Common myeloid progenitor, CD34-positive (primary cell): Measurements from ENCODE around the gene SLC22A17.

Source experiments
- CTCF ChIA-PET: fragments of 350-600 bp; sonication (Branson Sonifier 250); formaldehyde crosslinking; loops from one replicate; lab custom pipeline; 2021; ENCODE audit warnings: antibody characterized with exemption; lab: Charles Lee
- POLR2A ChIA-PET: fragments of 350-600 bp; sonication (Branson Sonifier 250); formaldehyde crosslinking; loops from one replicate; lab custom pipeline; 2021; ENCODE audit warnings: antibody characterized with exemption; lab: Charles Lee
- DNase-seq, 3 donors: peaks; one replicate each; pipeline versions ENCODE4 v3.0.0 to v3.0.0-alpha.2; 2013
- H3K27ac ChIP-seq, 2 experiments: 1 replicate in 1 of 2; 2 replicates in 1 of 2; pipeline ENCODE4 v1.7.0; 2013; ENCODE audit warnings: inconsistent platforms in 2 of 2, low read length in 2 of 2, mild to moderate bottlenecking in 2 of 2, low read depth in 1 of 2, moderate library complexity in 1 of 2; ENCODE audit not compliant: severe bottlenecking in 2 of 2, insufficient read depth in 1 of 2, poor library complexity in 1 of 2
- H3K27me3 ChIP-seq, 5 experiments: replicated peaks in 2 of 5; 1 replicate in 3 of 5; 2 replicates in 2 of 5; pipeline versions ENCODE4 v1.6.1 to v1.7.0; 2013; ENCODE audit warnings: low read length in 4 of 5, mild to moderate bottlenecking in 2 of 5, moderate library complexity in 2 of 5, inconsistent platforms in 1 of 5; ENCODE audit not compliant: insufficient read depth in 5 of 5, control insufficient read depth in 4 of 5
- H3K36me3 ChIP-seq, 4 experiments: 1 replicate in 2 of 4; 2 replicates in 2 of 4; pipeline versions ENCODE4 v1.6.1 to v1.7.0; 2013; ENCODE audit warnings: low read length in 3 of 4, control low read depth in 1 of 4, mild to moderate bottlenecking in 1 of 4; ENCODE audit not compliant: control insufficient read depth in 4 of 4, insufficient read depth in 4 of 4
- H3K4me1 ChIP-seq, 4 experiments: 1 replicate in 3 of 4; 2 replicates in 1 of 4; pipeline versions ENCODE4 v1.6.1 to v1.7.1; 2013; ENCODE audit warnings: low read length in 3 of 4, mild to moderate bottlenecking in 3 of 4, control low read depth in 1 of 4, inconsistent platforms in 1 of 4, moderate library complexity in 1 of 4; ENCODE audit not compliant: control insufficient read depth in 4 of 4, insufficient read depth in 4 of 4; ENCODE audit errors: control extremely low read depth in 1 of 4
- H3K4me3 ChIP-seq, 7 experiments: 1 replicate in 4 of 7; 2 replicates in 3 of 7; pipeline versions ENCODE4 v1.5.1 to v1.7.0; 2013; ENCODE audit warnings: mild to moderate bottlenecking in 7 of 7, low read length in 6 of 7, moderate library complexity in 6 of 7, inconsistent platforms in 2 of 7, low read depth in 2 of 7, control low read depth in 1 of 7; ENCODE audit not compliant: insufficient read depth in 4 of 7, control insufficient read depth in 1 of 7; ENCODE audit errors: extremely low read depth in 1 of 7
- H3K9me3 ChIP-seq, 5 experiments: 1 replicate in 4 of 5; 2 replicates in 1 of 5; pipeline versions ENCODE4 v1.6.1 to v1.7.1; 2013; ENCODE audit warnings: low read length in 4 of 5, mild to moderate bottlenecking in 2 of 5, inconsistent platforms in 1 of 5, low read depth in 1 of 5, moderate library complexity in 1 of 5; ENCODE audit not compliant: control insufficient read depth in 4 of 5, insufficient read depth in 2 of 5; ENCODE audit errors: control extremely low read depth in 1 of 5
- WGBS: methylation state at CpG from one replicate; pipeline ENCODE4 v1.1.5; 2013; ENCODE audit not compliant: insufficient coverage; 5-methylcytosine and 5-hydroxymethylcytosine counted together

SLC22A17 gene

DNA sequence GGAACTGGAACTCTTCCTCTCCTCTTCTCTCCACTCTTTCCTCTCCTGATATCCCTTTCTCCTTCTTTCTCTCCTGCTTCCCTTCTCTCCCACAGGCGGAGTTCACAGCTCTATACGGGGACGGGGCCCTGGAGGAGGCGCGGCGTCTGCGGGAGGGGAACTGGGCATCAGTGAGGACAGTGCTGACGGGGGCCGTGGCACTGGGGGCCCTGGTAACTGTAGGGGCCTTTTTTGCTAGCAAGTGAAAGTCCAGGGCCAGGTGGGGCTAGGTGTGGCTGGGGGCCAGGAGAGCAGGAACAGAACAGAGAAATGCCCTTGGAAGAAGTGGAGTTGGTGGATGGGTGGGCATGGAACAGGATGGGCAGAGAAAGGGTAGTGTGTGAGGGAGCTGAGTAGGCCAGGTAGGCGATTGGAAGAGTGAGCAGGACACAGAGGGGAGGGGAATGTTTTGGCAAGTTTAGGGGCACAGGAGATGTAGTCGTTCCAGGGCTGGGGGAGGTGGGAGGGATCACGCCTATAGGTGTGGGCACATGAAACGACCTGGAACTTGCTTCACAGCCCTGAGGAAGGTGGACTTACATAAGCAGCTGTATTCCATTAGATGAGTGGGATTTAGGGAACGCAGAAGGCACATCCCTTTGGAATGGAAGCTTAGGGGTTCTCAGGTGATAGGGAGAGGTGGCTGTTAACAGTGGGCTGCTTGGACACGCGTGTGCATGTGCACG is 43.8 kb downstream of the SLC22A17 start:
- 92% methylated on average over 9 of the region's 17 CpGs for WGBS
- POLR2A ChIA-PET: no interaction called here
- no peaks in the 10 kb centered on the region for H3K27me3 ChIP-seq
- peaks cover 6 to 34% (median 29%) of the 10 kb centered on the region in 4 experiments for H3K4me1 ChIP-seq
- CTCF ChIA-PET: interaction anchor here (0.7 to 20.4 kb wide), 3 partner anchors 11 to 44 kb away, joined by 3 to 177 read pairs (median 3); partner anchors contain the start of gene PABPN1
- no peak overlapping the region for H3K27ac ChIP-seq
- H3K9me3 ChIP-seq: no peaks in the 10 kb centered on the region
- H3K36me3 ChIP-seq: peaks cover 2 to 41% (median 21%) of the 10 kb centered on the region in 4 experiments
- no peak overlapping the region for H3K4me3 ChIP-seq
- no peak for DNase-seq

DNA sequence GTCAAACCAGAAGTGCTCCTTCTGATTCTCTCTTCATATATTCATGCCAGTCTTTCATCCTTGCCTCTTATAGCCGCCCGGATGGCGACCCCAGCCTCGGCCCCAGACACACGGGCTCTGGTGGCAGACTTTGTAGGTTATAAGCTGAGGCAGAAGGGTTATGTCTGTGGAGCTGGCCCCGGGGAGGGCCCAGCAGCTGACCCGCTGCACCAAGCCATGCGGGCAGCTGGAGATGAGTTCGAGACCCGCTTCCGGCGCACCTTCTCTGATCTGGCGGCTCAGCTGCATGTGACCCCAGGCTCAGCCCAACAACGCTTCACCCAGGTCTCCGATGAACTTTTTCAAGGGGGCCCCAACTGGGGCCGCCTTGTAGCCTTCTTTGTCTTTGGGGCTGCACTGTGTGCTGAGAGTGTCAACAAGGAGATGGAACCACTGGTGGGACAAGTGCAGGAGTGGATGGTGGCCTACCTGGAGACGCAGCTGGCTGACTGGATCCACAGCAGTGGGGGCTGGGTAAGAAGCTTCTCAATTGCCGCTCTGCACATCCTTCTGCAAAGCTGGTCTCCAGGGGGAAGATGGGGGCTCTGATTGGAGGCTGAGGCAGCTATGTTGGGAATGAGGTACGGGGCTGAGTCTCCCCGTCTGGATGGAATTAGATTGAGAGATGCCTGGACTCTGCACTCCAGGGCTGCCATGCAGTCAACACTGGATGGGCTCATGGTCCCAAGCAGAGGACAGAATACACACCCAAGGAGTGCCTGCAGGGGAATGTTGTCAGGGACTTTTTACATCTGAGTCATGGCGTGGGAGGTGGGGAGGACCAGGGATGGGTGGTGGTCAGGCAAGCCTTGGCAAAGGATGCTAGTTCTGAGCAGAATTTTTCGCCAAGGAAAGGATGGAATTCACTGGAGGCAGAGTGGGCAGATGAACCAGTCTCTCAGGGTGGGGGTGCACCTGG is 44.7 kb downstream of the SLC22A17 start:
- DNase-seq: no peak
- peak overlapping the region in 5 of 7 experiments; percentile 57 to 95 (median 82) for H3K4me3 ChIP-seq
- POLR2A ChIA-PET: interaction anchor here (0.6 to 2.8 kb wide), 2 partner anchors 13 to 638 kb away, joined by 4 to 13 read pairs; partner anchors contain the start of gene PABPN1
- peak overlapping the region in 1 of 2 experiments; percentile 93 for H3K27ac ChIP-seq
- CTCF ChIA-PET: interaction anchor here (0.5 to 20.4 kb wide), 7 partner anchors 12 to 43 kb away, joined by 3 to 177 read pairs (median 3); partner anchors contain the start of gene PABPN1
- no peaks in the 10 kb centered on the region for H3K9me3 ChIP-seq
- H3K4me1 ChIP-seq: peaks cover 6 to 38% (median 33%) of the 10 kb centered on the region in 4 experiments
- WGBS: 94% methylated on average over 16 of the region's 22 CpGs
- H3K36me3 ChIP-seq: peaks cover 2 to 41% (median 21%) of the 10 kb centered on the region in 4 experiments
- no peaks in the 10 kb centered on the region for H3K27me3 ChIP-seq

DNA sequence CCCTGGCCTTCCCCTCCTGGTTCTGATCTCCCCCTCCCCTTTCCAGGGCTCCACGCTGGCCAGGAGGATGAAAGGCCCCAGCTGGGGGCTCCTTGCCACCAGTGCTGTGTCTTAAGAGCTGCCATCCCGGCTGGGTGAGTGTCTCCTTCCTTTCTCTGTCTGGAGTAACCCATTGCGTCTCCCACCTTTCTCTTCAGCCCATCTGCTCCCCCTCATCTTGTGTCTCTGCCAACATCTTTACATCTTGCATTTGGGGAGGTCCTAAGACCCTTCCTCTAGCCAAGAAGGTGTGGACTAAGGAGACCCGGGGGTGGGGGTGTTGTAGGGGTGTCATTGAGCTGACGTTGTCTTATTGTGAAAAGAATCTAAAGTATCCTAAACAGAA is 45.5 kb downstream of the SLC22A17 start:
- ChIA-PET CTCF (interaction anchor here (1.0 to 20.4 kb wide), 7 partner anchors 12 to 42 kb away, joined by 3 to 177 read pairs (median 3); partner anchors contain the start of gene PABPN1), POLR2A (interaction anchor here (0.6 to 2.8 kb wide), 3 partner anchors 14 to 38 kb away, joined by 3 to 13 read pairs (median 3); partner anchors contain the start of genes HOMEZ and PABPN1)
- 30% methylated on average over 2 of the region's 5 CpGs for WGBS
- H3K27ac ChIP-seq: peak overlapping the region; percentile 72 to 93
- no peaks in the 10 kb centered on the region for H3K27me3 ChIP-seq
- peak overlapping the region; percentile 57 to 95 (median 77) for H3K4me3 ChIP-seq
- peaks cover 2 to 36% (median 21%) of the 10 kb centered on the region in 4 experiments for H3K36me3 ChIP-seq
- H3K9me3 ChIP-seq: no peaks in the 10 kb centered on the region
- no peak for DNase-seq
- H3K4me1 ChIP-seq: peaks cover 6 to 45% (median 37%) of the 10 kb centered on the region in 4 experiments

DNA sequence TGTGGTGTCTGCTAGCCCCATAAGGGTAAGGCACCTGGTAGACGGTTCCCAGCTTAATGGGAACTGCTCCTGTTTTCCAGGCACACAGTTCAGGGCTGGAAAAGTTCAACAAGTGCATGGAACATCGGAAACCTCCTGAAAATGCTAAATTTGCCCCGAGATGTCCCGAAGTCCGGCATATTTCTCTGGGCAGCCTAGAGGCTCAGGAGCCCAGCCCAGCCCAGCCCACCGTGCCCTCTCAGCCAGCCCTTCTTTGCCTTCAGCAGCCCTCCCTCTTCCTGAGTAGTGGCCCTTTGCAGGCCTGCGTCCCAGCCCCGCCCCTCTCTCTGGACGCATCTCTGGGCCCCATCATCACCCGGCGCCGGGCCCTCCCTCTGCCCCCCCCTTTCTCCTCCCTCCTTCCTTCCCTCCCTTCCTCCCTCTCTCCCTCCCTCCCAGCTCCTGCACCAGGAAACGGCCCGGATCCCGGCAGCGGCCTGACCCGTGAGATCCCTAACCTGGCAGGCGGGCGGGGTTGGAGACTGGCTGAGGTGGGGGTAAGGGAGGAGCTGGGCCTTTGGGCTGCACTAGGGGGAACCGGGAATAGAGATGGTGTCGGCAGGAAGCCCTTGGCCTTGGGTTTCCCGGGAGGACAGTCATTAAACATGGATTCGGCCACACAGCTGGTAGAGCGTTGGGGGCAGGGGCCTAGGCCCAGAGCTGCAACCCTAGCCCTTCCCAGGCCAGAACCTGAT is 46.1 kb downstream of the SLC22A17 start, which contains the start of gene BCL2L2:
Gene BCL2L2, plus strand, starts transcription at position 422 of the 734 bp plus-strand sequence. CDS start 935 bp downstream, outside the sequence.
- Histone ChIP-seq H3K27ac (peak within 1 kb of the TSS; percentile 72 to 93), H3K4me3 (peak within 1 kb of the TSS; percentile 57 to 95 (median 77))
- WGBS: 0% methylated on average over 17 of the region's 24 CpGs

DNA sequence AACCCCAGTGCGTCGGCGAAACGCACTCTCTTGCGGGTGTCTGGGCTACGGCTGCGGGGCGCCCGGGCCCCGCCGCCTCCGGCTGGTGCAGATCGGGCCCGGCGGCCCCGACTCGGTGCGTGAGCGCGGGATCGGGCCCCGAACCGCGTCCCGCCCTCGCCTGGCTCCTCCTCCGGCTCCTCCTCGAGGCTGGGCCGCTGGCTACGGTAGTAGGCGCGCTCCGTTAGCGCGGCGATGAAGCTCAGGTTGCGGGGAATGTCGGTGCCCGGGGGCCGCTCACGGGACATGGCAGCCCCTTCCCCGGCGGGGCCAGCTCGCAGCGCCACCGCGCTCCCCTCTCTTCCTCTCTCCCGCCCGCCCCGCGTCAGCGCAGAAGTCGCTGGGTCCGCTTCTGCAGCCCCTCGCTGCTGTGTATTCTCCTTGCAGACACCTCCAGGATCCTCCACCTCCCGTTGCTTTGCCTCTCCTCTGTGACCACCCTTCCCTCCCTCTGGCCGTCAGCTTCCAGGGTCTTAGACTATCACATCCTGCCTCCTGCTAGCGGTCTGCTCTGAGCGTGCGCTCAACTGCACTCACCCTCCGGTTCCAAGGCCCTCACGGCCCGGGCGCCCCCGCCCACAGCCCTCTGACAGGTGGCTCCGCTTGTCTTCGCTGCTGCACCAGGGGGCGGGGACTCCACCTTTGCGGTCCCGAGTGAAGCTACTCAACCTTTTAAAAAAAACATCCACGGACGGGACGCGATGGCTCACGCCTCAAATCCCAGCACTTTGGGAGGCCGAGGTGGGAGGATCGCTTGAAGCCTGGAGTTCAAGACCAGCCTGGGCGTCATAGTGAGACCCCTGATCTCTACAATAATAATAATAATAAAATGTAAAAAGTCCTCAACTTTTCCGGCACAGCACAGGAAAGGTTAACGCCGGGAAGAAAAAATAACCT is 50.1 kb downstream of the SLC22A17 start, which contains the start of gene PPP1R3E:
Gene PPP1R3E, minus strand, starts transcription at position 570 of the 936 bp plus-strand sequence. Its CDS starts 283 bp downstream, at position 287.
- Histone ChIP-seq H3K27ac (peak within 1 kb of the TSS; percentile 47 to 84), H3K9me3 (no peaks in the 10 kb centered on the region), H3K27me3 (no peaks in the 10 kb centered on the region), H3K4me3 (peak within 1 kb of the TSS; percentile 72 to 95 (median 83)), H3K36me3 (peaks cover 0 to 18% (median 7%) of the 10 kb centered on the region in 4 experiments), H3K4me1 (peaks cover 16 to 56% (median 46%) of the 10 kb centered on the region in 4 experiments)
- peak; percentile 78 to 89 (median 84) for DNase-seq
- CTCF ChIA-PET: interaction anchor here (0.6 to 20.4 kb wide), 10 partner anchors 8 to 234 kb away, joined by 3 to 177 read pairs (median 13); partner anchors contain the start of genes HOMEZ and PABPN1
- POLR2A ChIA-PET: interaction anchor here (1.3 to 3.7 kb wide), 4 partner anchors 15 to 77 kb away, joined by 5 to 38 read pairs (median 8); partner anchors contain the start of genes HOMEZ and PABPN1
- 1% methylated on average over 56 of the region's 81 CpGs for WGBS

More for the DNA sequence above, 46.1 kb downstream of the SLC22A17 start, which contains the start of gene BCL2L2:
- H3K27me3 ChIP-seq: no peaks in the 10 kb centered on the region
- H3K36me3 ChIP-seq: peaks cover 2 to 32% (median 21%) of the 10 kb centered on the region in 4 experiments
- H3K9me3 ChIP-seq: no peaks in the 10 kb centered on the region
- DNase-seq: peak; percentile 69 to 82 (median 74)
- H3K4me1 ChIP-seq: peaks cover 6 to 48% (median 37%) of the 10 kb centered on the region in 4 experiments
- CTCF ChIA-PET: interaction anchor here (1.0 to 20.4 kb wide), 8 partner anchors 11 to 119 kb away, joined by 3 to 177 read pairs (median 3); partner anchors contain the start of gene PABPN1
- POLR2A ChIA-PET: interaction anchor here (0.6 to 2.8 kb wide), 3 partner anchors 15 to 37 kb away, joined by 3 to 13 read pairs (median 3); partner anchors contain the start of genes HOMEZ and PABPN1
